ENCODE measurements around the gene CD14.
"Not testable (repeated sequence)": the region's sequence is repeated elsewhere in the genome, so short reads cannot be mapped to it uniquely, and the experiment has no call there.

The CD14 gene

GRCh38 chr5:140593070-140593469, 39.9 kb downstream of the CD14 start:
- DNase-seq, result not testable (repeated sequence)

- DNase-seq, result no peak
Measured at GRCh38 chr5:140591747-140592372, 41.1 kb downstream of the CD14 start.

- no peak for DNase-seq
Measured at GRCh38 chr5:140590861-140591260, 42.1 kb downstream of the CD14 start.

- DNase-seq, result no peak
Measured at GRCh38 chr5:140588311-140589070, 44.5 kb downstream of the CD14 start.

GRCh38 chr5:140587495-140587894, 45.5 kb downstream of the CD14 start:
- DNase-seq, result no peak
